Thyroid gland (tissue), 4 donors: ENCODE data around the gene GRK2. TPM values are rescaled to one million over a fixed set of nuclear protein-coding genes. Genes with fewer than 3 reads are reported as not detected.

Source experiments
- DNase-seq, 2 donors: peaks; one replicate each; pipeline ENCODE4 v3.0.0-alpha.2; 2019
- H3K27ac ChIP-seq, 3 donors: fragments of 200-600 bp; sonication (generic); 1 replicate in 2 of 3; 2 replicates in 1 of 3; pipeline ENCODE4 v1.5.1; 2016 to 2019; ENCODE audit warnings: mild to moderate bottlenecking in 1 of 3, moderate library complexity in 1 of 3
- H3K27me3 ChIP-seq: fragments of 200-600 bp; sonication (generic); one replicate; pipeline ENCODE4 v1.5.1; 2019
- H3K36me3 ChIP-seq, 2 donors: fragments of 200-600 bp; sonication (generic); one replicate each; pipeline ENCODE4 v1.5.1; 2016 to 2019
- H3K4me1 ChIP-seq, 2 donors: fragments of 200-600 bp; sonication (generic); one replicate each; pipeline ENCODE4 v1.5.1; 2017 to 2019
- H3K4me3 ChIP-seq, 3 donors: fragments of 200-600 bp; sonication (generic); replicated peaks in 1 of 3; 1 replicate in 2 of 3; 2 replicates in 1 of 3; pipeline ENCODE4 v1.5.1; 2016; ENCODE audit warnings: mild to moderate bottlenecking in 1 of 3
- H3K9me3 ChIP-seq: fragments of 200-600 bp; sonication (generic); one replicate; pipeline ENCODE4 v1.5.1; 2017
- POLR2A ChIP-seq, 2 donors: fragments of 450-650 bp; IDR thresholded peaks; one replicate each; pipeline ENCODE4 v1.6.1; 2017; ENCODE audit warnings: antibody characterized with exemption in 2 of 2, mild to moderate bottlenecking in 2 of 2, moderate library complexity in 1 of 2
- WGBS, 2 donors: methylation state at CpG; one replicate each; pipeline ENCODE4 v1.1.5; 2017; 5-methylcytosine and 5-hydroxymethylcytosine counted together
- intact Hi-C: fragments of 100-400 bp; cut with DNase I; formaldehyde crosslinking; loops from one replicate; pipeline ENCODE4 v1.15.1; 2023
- total RNA-seq, 4 donors: library from RNA; depleted of rRNA; stranded (reverse); fragments of >200 nt; gene quantifications; one replicate each; pipeline ENCODE4 v1.2.3, GENCODE V29; 2016
- TF ChIP-seq, protein P1 (sequence below), 6 experiments: fragments of 200-600 bp in 3 of 6; fragments of 450-650 bp in 3 of 6; sonication (generic) in 3 of 6; IDR thresholded peaks; one replicate each; pipeline ENCODE4 v1.5.1; 2016 to 2019; ENCODE audit warnings: antibody characterized with exemption in 6 of 6, mild to moderate bottlenecking in 2 of 6, inconsistent platforms in 1 of 6, moderate library complexity in 1 of 6

Gene GRK2
- total RNA-seq, 4 donors from 2014 or later = 32.8 to 55.8 (median 40.6) TPM

- H3K27ac ChIP-seq = peak overlapping the region in 1 of 3 donors; percentile 51
- intact Hi-C loops = no loop called here
- no peak for DNase-seq
- TF ChIP-seq, protein P1, sequence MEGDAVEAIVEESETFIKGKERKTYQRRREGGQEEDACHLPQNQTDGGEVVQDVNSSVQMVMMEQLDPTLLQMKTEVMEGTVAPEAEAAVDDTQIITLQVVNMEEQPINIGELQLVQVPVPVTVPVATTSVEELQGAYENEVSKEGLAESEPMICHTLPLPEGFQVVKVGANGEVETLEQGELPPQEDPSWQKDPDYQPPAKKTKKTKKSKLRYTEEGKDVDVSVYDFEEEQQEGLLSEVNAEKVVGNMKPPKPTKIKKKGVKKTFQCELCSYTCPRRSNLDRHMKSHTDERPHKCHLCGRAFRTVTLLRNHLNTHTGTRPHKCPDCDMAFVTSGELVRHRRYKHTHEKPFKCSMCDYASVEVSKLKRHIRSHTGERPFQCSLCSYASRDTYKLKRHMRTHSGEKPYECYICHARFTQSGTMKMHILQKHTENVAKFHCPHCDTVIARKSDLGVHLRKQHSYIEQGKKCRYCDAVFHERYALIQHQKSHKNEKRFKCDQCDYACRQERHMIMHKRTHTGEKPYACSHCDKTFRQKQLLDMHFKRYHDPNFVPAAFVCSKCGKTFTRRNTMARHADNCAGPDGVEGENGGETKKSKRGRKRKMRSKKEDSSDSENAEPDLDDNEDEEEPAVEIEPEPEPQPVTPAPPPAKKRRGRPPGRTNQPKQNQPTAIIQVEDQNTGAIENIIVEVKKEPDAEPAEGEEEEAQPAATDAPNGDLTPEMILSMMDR (IDR thresholded peaks at IDR 0.05) = no peak
- no peak for TF ChIP-seq POLR2A (IDR thresholded peaks at IDR 0.05)
- 11 to 19% methylated on average over 12 to 18 of the region's 18 CpGs for WGBS, 2 donors
- peak overlapping the region in 1 of 3 donors; percentile 22 for H3K4me3 ChIP-seq
- H3K9me3 ChIP-seq = no peaks in the 10 kb centered on the region
- peaks cover 2 to 8% of the 10 kb centered on the region in 2 donors for H3K36me3 ChIP-seq
- no peaks in the 10 kb centered on the region for H3K27me3 ChIP-seq
- peaks cover 10 to 28% of the 10 kb centered on the region in 2 donors for H3K4me1 ChIP-seq
These were observed 4.7 kb upstream of the GRK2 start for GRCh38 chr11:67261640-67261945.

GRCh38 chr11:67261946-67262681 lies 4.2 kb upstream of the GRK2 start:
- intact Hi-C loops = no loop called here
- DNase-seq = no peak

DNA sequence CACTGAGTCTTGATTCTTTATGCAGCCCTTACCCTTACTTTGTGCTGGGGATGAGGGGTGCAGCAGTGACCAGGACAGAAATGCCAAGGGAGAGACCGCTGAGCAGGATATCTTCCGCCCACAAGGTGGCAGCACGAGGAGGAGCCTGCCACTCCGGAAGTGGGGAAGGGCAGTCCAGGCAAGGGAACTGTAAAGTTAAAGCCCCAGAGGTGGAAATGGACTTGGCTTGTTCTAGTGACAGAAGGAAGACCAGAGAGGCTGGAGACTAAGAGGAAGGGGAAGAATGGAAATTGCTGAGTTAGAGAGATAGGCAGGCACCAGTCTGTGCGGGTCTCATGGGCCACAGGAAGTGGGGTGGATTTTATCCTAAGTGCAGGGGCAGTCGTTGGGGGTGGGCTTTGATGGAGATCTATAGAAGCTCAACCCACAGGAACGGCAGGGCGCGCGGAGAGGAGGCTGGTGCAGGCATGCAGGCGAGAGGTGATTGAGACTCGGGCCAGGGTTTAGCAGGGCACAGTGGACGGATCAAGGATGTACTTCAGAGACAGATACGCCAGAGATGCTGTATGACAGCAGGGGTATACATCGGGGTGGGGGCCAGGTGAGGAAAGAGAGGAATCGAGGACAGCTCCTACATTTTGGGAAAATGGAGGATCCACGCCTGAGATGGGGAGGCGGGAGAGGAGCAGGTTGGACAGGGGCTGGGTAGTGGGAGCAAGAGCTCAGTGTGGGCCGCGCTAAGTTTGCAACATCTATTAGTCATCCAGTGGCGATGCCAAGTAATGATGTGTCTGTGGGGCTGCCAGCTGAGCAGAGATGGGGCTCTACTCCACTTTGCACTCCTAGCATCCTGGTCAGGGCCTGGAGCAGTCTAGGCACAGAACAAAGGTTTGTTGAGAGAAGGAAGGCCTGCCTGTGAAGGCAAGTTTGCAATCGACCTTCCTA lies 3.3 kb upstream of the GRK2 start:
- 51 to 52% methylated on average over 22 of the region's 22 CpGs for WGBS, 2 donors
- Histone ChIP-seq H3K27ac (peak overlapping the region in 2 of 3 donors; percentile 17 to 52), H3K9me3 (no peaks in the 10 kb centered on the region), H3K36me3 (no peaks in the 10 kb centered on the region), H3K4me3 (no peak overlapping the region), H3K27me3 (no peaks in the 10 kb centered on the region), H3K4me1 (peaks cover 16 to 36% of the 10 kb centered on the region in 2 donors)
- intact Hi-C loops = no loop called here
- DNase-seq = peak; percentile 82 to 85
- TF ChIP-seq, protein P1 (IDR thresholded peaks at IDR 0.05) = peak; percentile 49 to 82 (median 75)
- TF ChIP-seq POLR2A (IDR thresholded peaks at IDR 0.05) = no peak

More at GRCh38 chr11:67261946-67262681, 4.2 kb upstream of the GRK2 start:
- 45 to 53% methylated on average over 16 to 18 of the region's 18 CpGs for WGBS, 2 donors
- H3K27me3 ChIP-seq = no peaks in the 10 kb centered on the region
- TF ChIP-seq, protein P1 (IDR thresholded peaks at IDR 0.05) = no peak
- no peak for TF ChIP-seq POLR2A (IDR thresholded peaks at IDR 0.05)
- H3K4me1 ChIP-seq = peaks cover 10 to 28% of the 10 kb centered on the region in 2 donors
- peak overlapping the region in 1 of 3 donors; percentile 22 for H3K4me3 ChIP-seq
- peak overlapping the region in 1 of 3 donors; percentile 17 for H3K27ac ChIP-seq
- no peaks in the 10 kb centered on the region for H3K9me3 ChIP-seq
- H3K36me3 ChIP-seq = peaks cover 0 to 2% of the 10 kb centered on the region in 2 donors

GRCh38 chr11:67264260-67264659 lies 2.0 kb upstream of the GRK2 start:
- TF ChIP-seq POLR2A (IDR thresholded peaks at IDR 0.05) = no peak
- TF ChIP-seq, protein P1 (IDR thresholded peaks at IDR 0.05) = no peak
- WGBS, 2 donors = 95 to 97% methylated on average over 5 of the region's 5 CpGs
- H3K27me3 ChIP-seq = no peaks in the 10 kb centered on the region
- H3K36me3 ChIP-seq = peaks cover 0 to 4% of the 10 kb centered on the region in 2 donors
- H3K4me3 ChIP-seq = no peak overlapping the region
- H3K27ac ChIP-seq = no peak overlapping the region
- intact Hi-C loops = no loop called here
- H3K4me1 ChIP-seq = peaks cover 19 to 48% of the 10 kb centered on the region in 2 donors
- no peak for DNase-seq
- H3K9me3 ChIP-seq = no peaks in the 10 kb centered on the region
